C4-2B (cell line): ENCODE results near the gene MYCBPAP.

Experiments used
- ZFX ChIP-seq: fragments of 450-650 bp; IDR thresholded peaks from 2 replicates; pipeline ENCODE4 v1.6.1; 2017
- TF ChIP-seq, protein P1 (sequence below): fragments of 450-650 bp; conservative IDR thresholded peaks from 2 replicates; pipeline ENCODE4 v1.5.1; 2017; ENCODE audit warnings: mild to moderate bottlenecking

DNA sequence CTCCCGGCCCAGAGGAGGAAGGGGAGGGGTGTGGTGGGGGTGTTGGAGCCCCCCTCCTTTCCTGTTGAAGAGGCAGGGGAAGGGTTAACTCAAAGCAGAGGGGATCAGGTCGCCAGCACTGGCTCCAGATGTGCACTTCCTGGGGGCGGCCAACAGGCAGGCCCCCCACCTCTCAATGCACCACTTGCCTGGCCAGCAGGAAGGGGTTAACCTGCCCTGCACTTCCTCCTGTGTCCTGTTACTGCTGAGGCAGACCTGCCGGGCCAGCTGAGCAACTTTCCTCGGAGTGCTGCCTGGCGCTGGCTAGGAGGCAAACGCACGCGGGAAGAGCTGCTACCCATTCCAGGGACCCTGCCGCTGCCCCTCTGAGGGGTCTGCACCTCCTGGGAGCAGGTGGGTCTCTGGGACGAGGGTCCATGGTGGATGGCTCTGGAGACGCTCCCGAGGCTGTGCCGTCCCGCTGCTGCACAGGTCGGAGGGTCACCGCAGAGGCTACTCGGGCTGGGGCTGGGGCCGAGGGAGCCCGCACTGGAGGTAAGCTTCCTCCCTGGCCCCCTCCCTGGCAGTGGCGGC lies 24.3 kb downstream of the MYCBPAP start, which contains the start of gene EPN3:
- TF ChIP-seq, protein P1, sequence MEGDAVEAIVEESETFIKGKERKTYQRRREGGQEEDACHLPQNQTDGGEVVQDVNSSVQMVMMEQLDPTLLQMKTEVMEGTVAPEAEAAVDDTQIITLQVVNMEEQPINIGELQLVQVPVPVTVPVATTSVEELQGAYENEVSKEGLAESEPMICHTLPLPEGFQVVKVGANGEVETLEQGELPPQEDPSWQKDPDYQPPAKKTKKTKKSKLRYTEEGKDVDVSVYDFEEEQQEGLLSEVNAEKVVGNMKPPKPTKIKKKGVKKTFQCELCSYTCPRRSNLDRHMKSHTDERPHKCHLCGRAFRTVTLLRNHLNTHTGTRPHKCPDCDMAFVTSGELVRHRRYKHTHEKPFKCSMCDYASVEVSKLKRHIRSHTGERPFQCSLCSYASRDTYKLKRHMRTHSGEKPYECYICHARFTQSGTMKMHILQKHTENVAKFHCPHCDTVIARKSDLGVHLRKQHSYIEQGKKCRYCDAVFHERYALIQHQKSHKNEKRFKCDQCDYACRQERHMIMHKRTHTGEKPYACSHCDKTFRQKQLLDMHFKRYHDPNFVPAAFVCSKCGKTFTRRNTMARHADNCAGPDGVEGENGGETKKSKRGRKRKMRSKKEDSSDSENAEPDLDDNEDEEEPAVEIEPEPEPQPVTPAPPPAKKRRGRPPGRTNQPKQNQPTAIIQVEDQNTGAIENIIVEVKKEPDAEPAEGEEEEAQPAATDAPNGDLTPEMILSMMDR, result no peak
- no peak for TF ChIP-seq ZFX
